Dendritic cell treated with granulocyte-macrophage colony-stimulating factor and Interleukin-4, amounts not matched to agents 40 ng/mL and 50 ng/mL, for 4 days (primary cell): ENCODE measurements around the gene GTF2I.
A peak's percentile ranks its signal among the peaks of the same experiment; 100 is the strongest.
"Not testable (repeated sequence)": the region's sequence is repeated elsewhere in the genome, so short reads cannot be mapped to it uniquely, and the experiment has no call there.

Source experiments
- H3K27ac Mint-ChIP-seq: one replicate; pipeline ENCODE4 v1.8.0; 2022; ENCODE audit warnings: mild to moderate bottlenecking, mixed read lengths
- H3K27me3 Mint-ChIP-seq: one replicate; pipeline ENCODE4 v1.8.0; 2022; ENCODE audit warnings: mild to moderate bottlenecking, mixed read lengths
- H3K36me3 Mint-ChIP-seq: one replicate; pipeline ENCODE4 v1.8.0; 2022; ENCODE audit warnings: low read depth, mixed read lengths
- H3K4me1 Mint-ChIP-seq: one replicate; pipeline ENCODE4 v1.8.0; 2022; ENCODE audit warnings: low read depth, mixed read lengths
- H3K4me3 Mint-ChIP-seq: one replicate; pipeline ENCODE4 v1.8.0; 2022; ENCODE audit warnings: mild to moderate bottlenecking, moderate library complexity, mixed read lengths
- H3K9me3 Mint-ChIP-seq: one replicate; pipeline ENCODE4 v1.8.0; 2022; ENCODE audit warnings: mixed read lengths
- intact Hi-C: fragments of 100-400 bp; cut with micrococcal nuclease; formaldehyde crosslinking; loops from one replicate; pipeline ENCODE4 v1.15.0; 2022

GTF2I gene

DNA sequence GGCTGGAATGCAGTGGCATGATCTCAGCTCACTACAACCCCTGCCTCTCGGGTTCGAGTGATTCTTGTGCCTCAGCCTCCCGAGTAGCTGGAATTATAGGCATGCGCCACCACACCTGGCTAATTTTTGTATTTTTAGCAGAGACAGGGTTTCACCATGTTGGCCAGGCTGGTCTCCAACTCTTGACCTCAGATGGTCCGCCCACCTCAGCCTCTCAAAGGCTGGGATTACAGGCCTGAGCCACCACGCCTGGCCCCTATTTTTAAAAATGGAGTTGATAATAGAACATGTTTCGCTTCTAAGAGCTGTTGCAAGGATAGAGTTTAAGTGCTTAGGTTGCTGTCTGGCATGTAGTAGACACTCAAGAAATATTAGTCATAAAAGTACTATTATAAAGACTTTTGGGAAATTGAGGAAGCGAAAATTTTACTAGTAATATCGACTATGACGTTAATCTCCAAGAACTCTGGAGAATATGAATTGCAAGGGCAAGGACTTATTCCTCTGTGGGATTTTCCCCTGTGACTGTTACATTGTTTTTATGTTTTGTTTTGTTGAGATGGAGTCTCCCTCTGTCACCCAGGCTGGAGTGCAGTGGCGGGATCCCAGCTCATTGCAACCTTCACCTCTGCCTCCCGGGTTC, 7.9 kb downstream of the GTF2I start:
- H3K36me3 Mint-ChIP-seq: peaks cover 43% of the 10 kb centered on the region
- H3K4me3 Mint-ChIP-seq: no peak overlapping the region
- peak overlapping the region; percentile 86 for H3K27ac Mint-ChIP-seq
- H3K9me3 Mint-ChIP-seq: no peaks in the 10 kb centered on the region
- H3K4me1 Mint-ChIP-seq: peaks cover 48% of the 10 kb centered on the region
- intact Hi-C loops: no loop called here
- no peaks in the 10 kb centered on the region for H3K27me3 Mint-ChIP-seq

DNA sequence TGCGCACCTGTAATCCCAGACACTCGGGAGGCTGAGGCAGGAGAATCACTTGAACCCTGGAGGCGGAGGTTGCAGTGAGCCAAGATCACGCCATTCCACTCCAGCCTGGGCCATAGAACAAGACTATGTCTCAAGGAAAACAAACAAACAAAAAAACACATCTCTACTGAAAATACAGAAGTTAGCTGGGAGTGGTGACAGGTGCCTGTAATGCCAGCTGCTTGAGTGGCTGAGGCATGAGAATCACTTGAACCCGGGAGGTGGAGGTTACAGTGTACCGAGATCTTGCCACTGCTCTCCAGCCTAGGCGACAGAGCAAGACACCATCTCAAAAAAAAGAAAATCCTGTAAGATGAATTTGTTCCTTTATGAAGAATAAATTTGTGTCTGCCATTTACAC, 9.5 kb downstream of the GTF2I start:
- peak overlapping the region; percentile 86 for H3K27ac Mint-ChIP-seq
- H3K27me3 Mint-ChIP-seq, intact Hi-C loops, H3K9me3 Mint-ChIP-seq, H3K4me3 Mint-ChIP-seq: not testable (repeated sequence)
- H3K4me1 Mint-ChIP-seq: peaks cover 33% of the 10 kb centered on the region
- peaks cover 43% of the 10 kb centered on the region for H3K36me3 Mint-ChIP-seq

DNA sequence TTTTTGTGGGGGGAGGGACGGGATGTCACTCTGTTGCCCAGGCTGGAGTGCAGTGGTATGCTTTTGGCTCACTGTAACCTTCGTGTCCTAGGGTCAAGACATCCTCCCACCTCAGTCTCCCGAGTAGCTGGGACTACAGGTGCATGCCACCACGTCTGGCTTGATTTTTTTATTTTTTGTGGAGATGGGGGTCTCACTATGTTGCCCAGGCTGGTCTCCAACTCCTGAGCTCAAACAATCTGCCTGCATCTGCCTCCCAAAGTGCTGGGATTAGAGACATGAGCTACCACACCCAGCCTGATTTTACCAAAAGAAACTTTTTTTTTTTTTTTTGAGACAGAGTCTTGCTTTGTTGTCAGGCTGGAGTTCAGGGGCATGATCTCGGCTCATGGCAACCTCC, 10.0 kb downstream of the GTF2I start:
- Mint-ChIP-seq H3K36me3 (peaks cover 43% of the 10 kb centered on the region), H3K4me1 (peaks cover 33% of the 10 kb centered on the region), H3K27ac (peak overlapping the region; percentile 17)
- intact Hi-C loops, H3K9me3 Mint-ChIP-seq, H3K4me3 Mint-ChIP-seq, H3K27me3 Mint-ChIP-seq: not testable (repeated sequence)

DNA sequence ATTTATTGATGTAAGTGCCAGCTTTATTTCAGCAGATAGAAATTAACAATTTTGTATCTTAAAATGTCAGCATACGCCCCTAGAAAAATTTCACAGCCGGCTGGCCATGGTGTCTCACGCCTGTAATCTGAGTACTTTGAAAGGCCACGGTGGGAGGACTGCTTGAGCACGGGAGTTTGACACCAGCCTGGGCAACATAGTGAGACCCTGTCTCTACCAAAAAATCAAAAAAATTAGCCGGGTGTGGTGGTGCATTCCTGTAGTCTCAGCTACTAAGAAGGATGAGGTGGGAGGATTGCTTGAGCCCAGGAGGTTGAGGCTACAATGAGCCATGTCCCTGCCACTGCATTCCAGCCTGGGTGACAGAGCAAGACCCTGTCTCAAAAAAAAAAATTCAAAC, 14.1 kb downstream of the GTF2I start:
- H3K27me3 Mint-ChIP-seq: no peaks in the 10 kb centered on the region
- no peaks in the 10 kb centered on the region for H3K9me3 Mint-ChIP-seq
- intact Hi-C loops: no loop called here
- H3K27ac Mint-ChIP-seq: no peak overlapping the region
- H3K4me3 Mint-ChIP-seq: no peak overlapping the region
- peaks cover 36% of the 10 kb centered on the region for H3K36me3 Mint-ChIP-seq
- peaks cover 15% of the 10 kb centered on the region for H3K4me1 Mint-ChIP-seq

DNA sequence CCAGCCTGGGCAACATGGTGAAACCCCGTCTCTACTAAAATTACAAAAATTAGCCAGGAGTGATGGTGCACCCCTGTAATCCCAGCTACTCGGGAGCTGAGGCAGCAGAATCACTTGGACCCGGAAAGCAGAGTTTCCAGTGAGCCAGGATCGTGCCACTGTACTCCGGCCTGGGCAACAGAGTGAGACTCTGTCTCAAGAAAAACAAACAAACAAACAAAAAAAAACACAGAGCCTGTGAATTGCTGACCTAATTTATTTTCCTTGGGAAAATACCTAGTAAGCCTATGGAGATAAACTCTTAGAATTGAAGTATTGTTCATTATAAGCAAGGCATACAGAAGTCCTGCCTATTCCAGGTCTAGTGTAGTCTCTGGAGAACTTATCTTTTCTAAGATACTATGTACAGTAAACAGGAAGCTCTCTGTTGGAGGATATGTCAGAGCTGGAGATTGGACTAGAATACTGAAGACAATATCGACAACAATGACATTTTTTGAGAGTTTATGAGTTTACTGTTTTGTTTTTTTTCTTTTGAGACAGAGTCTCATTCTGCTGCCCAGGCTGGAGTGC, 14.9 kb downstream of the GTF2I start:
- Mint-ChIP-seq H3K9me3 (no peaks in the 10 kb centered on the region), H3K27me3 (no peaks in the 10 kb centered on the region), H3K4me3 (no peak overlapping the region), H3K4me1 (peaks cover 6% of the 10 kb centered on the region), H3K36me3 (peaks cover 28% of the 10 kb centered on the region), H3K27ac (no peak overlapping the region)
- intact Hi-C loops: no loop called here

DNA sequence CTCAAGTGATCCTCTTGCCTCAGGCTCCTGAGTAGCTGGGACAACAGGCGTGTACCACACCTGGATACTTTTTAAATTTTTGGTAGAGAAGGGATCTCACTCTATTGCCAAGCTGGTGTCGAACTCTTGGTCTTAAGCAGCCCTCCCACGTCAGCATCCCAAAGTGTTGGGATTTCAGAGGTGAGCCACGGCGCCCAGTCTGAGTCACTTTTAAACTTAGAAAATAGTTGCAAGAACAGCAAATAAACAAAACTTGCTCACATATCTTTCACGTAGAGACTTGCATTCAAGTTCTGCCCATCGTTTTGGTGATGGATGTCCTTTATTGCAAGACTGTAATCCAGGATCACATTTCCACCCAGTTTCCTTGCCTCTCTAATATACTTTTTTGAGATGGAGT, 16.6 kb downstream of the GTF2I start:
- Mint-ChIP-seq H3K36me3 (peaks cover 22% of the 10 kb centered on the region), H3K27ac (no peak overlapping the region), H3K27me3 (no peaks in the 10 kb centered on the region), H3K4me3 (no peak overlapping the region), H3K4me1 (peaks cover 5% of the 10 kb centered on the region), H3K9me3 (no peaks in the 10 kb centered on the region)
- intact Hi-C loops: no loop called here

DNA sequence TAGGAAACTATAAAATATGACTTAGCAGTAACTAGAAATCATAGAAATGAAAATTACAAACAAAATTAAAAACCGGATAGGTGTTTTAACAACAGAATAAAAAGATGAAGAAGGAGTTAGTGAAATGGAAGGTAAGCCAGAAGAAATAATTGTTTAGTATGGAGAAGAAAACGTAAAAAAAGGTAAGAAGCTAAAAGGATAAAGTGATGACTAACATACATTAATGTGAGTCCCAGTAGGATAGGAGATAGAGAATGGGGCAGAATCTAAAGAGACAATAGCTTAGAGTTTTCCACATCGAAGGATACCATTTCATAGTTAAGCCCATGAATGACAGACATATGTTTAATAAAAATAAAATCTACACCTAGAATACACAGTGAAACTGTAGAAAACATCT, 25.3 kb downstream of the GTF2I start:
- no peaks in the 10 kb centered on the region for H3K27me3 Mint-ChIP-seq
- H3K4me3 Mint-ChIP-seq: no peak overlapping the region
- H3K4me1 Mint-ChIP-seq: peaks cover 4% of the 10 kb centered on the region
- intact Hi-C loops: no loop called here
- H3K36me3 Mint-ChIP-seq: peaks cover 9% of the 10 kb centered on the region
- peak overlapping the region; percentile 1 for H3K27ac Mint-ChIP-seq
- no peaks in the 10 kb centered on the region for H3K9me3 Mint-ChIP-seq

DNA sequence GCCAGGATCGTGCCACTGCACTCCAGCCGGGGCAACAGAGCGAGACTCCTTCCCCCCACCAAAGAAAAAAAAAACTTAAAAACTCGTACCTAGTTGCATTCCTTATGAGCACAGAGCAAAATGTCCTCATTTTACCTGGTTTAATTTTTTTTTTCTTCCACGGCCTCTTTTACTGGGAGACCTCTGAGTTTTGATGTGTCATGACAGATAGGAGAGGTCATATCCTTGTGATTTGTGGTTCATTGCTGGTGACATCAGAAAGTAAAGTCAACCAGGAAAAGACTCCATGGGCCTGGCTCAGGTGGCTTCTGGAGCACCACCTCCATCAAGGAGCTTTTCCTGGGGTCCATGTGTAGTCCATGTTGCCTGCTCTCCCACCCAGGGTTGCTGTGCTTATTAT, 26.3 kb downstream of the GTF2I start:
- Mint-ChIP-seq H3K36me3 (peaks cover 11% of the 10 kb centered on the region), H3K9me3 (no peaks in the 10 kb centered on the region), H3K27ac (no peak overlapping the region), H3K4me1 (peaks cover 4% of the 10 kb centered on the region), H3K27me3 (no peaks in the 10 kb centered on the region), H3K4me3 (no peak overlapping the region)
- intact Hi-C loops: no loop called here

DNA sequence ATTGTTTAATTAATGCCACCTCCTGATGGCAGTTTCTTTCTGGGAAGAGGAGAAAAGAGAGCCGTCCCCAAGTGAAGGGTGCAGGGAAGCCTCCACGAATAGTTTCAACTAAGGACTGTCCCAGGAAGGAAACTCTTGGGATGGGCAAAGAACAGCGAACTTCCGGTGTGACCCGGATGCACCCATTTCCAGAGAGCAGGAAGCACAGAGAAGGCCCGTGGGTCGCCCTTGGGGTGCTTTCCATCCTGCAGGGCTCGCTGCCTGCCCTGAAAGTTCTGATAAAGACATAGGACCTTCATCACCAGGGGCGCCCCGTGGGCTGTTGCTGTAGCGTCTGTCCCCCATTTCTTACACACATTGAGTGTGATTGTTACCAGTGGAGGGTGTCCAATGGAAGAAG, 27.0 kb downstream of the GTF2I start:
- peaks cover 4% of the 10 kb centered on the region for H3K4me1 Mint-ChIP-seq
- H3K27ac Mint-ChIP-seq: no peak overlapping the region
- H3K9me3 Mint-ChIP-seq: no peaks in the 10 kb centered on the region
- H3K36me3 Mint-ChIP-seq: peaks cover 17% of the 10 kb centered on the region
- H3K4me3 Mint-ChIP-seq: no peak overlapping the region
- intact Hi-C loops: no loop called here
- no peaks in the 10 kb centered on the region for H3K27me3 Mint-ChIP-seq

DNA sequence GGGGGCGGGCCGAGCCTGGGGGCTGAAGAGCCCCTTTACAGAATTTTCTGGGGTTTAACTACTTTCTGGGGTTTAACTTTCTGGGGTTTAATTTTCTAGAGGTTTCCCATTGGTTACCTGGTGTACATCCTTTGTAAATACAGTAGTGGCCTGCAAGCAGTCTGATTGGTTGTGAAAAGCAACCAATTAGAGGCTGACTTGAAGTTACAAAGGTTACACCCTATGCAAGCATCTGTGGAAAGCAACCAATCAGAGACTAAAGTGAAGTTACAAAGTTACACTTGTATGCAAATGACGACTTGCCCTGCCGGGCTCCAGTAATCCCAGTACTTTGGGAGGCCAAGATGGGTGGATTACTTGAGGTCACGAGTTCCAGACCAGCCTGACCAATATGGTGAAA, 27.4 kb downstream of the GTF2I start:
- Mint-ChIP-seq H3K36me3 (peaks cover 22% of the 10 kb centered on the region), H3K9me3 (no peaks in the 10 kb centered on the region), H3K27me3 (no peaks in the 10 kb centered on the region), H3K4me1 (peaks cover 4% of the 10 kb centered on the region), H3K27ac (no peak overlapping the region), H3K4me3 (no peak overlapping the region)
- intact Hi-C loops: no loop called here

DNA sequence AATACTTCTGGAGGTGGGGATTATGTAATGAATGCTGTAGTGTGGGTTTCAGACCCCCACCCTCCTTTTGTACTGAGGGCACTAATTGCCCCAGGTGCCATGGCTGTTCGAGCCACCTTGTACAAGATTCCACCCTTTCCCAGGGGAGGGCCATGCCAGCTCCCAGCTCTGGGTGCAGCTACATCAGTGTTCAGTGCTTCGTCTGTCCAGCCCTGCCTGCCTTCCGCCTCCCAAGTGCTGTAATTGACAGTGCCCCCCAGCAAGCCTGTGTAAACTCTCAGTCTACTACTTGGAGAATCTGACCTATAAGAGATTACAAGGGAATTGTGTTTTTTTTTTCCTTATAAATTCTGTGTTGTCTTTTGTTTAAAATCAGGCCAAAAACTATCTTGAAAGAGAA, 33.0 kb downstream of the GTF2I start:
- Mint-ChIP-seq H3K9me3 (no peaks in the 10 kb centered on the region), H3K36me3 (peaks cover 65% of the 10 kb centered on the region), H3K4me3 (no peak overlapping the region), H3K27ac (no peak overlapping the region), H3K27me3 (no peaks in the 10 kb centered on the region), H3K4me1 (no peaks in the 10 kb centered on the region)
- intact Hi-C loops: no loop called here

DNA sequence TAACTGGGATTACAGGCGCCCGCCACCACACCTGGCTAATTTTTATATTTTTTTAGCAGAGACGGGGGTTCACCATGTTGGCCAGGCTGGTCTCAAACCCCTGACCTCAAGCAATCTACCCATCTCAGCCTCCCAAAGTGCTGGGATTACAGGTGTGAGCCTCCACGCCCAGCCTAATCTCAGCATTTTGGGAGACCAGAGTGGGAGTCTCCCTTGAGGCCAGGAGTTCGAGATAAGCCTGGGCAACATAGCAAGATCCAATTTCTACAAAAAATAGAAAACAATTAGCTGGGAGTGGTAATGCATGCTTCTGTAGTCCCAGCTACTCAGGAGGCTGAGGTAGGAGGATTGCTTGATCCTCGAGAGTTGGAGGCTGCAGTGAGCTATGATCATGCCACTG, 46.9 kb downstream of the GTF2I start:
- H3K36me3 Mint-ChIP-seq: peaks cover 97% of the 10 kb centered on the region
- H3K27me3 Mint-ChIP-seq, intact Hi-C loops, H3K4me1 Mint-ChIP-seq, H3K9me3 Mint-ChIP-seq, H3K27ac Mint-ChIP-seq, H3K4me3 Mint-ChIP-seq: not testable (repeated sequence)

DNA sequence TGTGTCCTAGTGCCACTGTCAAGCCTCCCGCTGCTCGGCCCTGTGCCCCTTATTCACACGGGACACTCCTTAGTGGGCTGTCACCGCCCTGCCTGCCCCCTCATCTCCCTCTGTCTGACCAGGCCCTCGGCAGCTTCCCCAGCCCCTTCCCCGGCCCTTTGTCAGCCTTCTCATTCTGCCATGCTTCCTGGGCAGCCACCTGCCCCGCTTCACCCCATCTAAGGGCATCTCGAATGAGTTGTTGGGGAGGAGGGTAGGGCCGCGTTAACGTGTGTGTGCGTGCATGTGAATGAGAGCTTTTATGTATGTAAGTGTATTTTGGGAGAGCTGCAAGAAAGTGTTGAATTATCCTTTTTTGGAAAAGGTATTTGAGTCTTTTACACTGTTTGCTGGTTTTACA, 49.7 kb downstream of the GTF2I start:
- no peak overlapping the region for H3K4me3 Mint-ChIP-seq
- peaks cover 4% of the 10 kb centered on the region for H3K9me3 Mint-ChIP-seq
- no peaks in the 10 kb centered on the region for H3K4me1 Mint-ChIP-seq
- intact Hi-C loops: no loop called here
- peaks cover 98% of the 10 kb centered on the region for H3K36me3 Mint-ChIP-seq
- H3K27ac Mint-ChIP-seq: no peak overlapping the region
- H3K27me3 Mint-ChIP-seq: no peaks in the 10 kb centered on the region

DNA sequence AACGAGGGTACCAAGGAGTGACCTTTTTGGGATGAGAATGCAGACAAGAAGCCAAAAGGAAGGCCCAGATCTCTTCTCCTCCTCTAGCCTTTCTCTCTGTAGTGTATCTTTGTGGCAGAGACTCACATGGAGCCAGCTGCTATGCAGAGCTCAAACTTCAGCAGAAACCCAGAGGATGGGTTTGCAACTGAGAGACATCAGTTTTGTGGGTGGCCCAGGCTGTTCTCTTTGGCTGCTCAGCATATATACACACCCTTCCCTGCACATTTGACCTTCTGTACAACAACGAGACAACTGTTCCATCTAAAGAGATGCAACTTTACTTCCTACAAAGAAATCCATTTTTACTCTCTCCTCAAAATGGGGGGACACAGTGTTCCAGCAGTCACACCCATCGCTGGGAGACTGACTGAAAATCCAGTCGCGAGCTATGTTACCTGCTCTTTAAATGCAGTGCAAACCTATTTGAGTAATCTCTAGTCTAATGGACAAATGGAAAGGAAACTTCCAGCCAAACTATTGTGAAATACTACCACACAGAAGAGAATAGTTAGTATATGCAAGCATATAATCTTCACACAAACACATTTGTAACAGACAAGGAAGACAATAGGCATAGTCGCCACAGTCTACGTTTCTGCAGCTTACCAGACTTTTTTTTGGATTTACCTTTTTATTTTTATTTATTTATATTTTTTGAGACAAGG, 51.2 kb downstream of the GTF2I start:
- Mint-ChIP-seq H3K36me3 (peaks cover 95% of the 10 kb centered on the region), H3K27ac (no peak overlapping the region), H3K4me3 (no peak overlapping the region), H3K27me3 (no peaks in the 10 kb centered on the region), H3K4me1 (no peaks in the 10 kb centered on the region), H3K9me3 (peaks cover 14% of the 10 kb centered on the region)
- intact Hi-C loops: no loop called here
